CD4-positive, alpha-beta T cell treated with Interleukin-21 for 1 hour (primary cell): ENCODE data around the gene COL9A3.

ENCODE experiments used
- DNase-seq: peaks from one replicate; pipeline ENCODE4 v3.0.0-alpha.2; 2020

COL9A3 gene

DNA sequence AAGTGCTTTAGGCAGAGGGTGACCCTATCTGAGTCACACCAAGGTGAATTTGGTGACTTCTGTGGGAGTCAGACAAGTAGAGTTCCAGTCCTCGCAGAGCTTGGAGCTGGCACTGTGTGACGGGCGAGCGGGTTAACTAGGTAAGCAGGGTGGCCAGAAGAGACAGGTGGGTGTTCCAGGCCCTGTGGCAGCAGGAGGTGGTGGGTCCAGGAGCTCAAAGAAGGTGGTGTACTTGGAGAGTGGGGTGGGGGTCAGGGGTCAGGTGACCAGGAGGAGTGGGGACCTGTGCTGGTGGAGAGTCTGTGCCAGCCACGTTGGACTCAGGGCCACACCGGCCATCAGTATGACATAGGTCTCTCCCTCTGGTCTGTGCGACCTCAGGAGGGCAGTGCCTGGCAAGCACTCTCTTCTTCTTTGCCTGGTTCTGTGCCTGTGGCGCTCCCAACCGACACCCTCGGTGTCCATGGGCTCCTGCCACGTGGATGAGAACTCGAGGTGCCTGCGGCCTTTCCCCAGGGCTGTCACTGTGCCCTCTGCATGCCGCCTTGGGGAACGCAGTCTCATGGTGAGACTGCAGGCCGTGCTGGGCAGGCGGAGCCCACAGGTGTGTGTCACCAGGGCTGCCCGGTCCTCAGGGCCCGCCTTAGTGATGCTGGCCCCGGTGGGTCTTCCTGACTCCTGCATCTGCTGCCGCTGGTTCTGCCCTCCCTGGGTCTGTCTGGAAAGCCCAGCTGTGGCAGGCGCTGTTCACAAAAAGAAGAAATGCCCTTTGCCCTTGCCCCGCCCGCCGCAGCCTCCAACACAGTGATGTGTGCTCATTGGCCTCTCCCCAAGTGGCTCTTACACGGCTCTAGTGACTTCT lies 18.9 kb upstream of the COL9A3 start:
- no peak for DNase-seq

DNA sequence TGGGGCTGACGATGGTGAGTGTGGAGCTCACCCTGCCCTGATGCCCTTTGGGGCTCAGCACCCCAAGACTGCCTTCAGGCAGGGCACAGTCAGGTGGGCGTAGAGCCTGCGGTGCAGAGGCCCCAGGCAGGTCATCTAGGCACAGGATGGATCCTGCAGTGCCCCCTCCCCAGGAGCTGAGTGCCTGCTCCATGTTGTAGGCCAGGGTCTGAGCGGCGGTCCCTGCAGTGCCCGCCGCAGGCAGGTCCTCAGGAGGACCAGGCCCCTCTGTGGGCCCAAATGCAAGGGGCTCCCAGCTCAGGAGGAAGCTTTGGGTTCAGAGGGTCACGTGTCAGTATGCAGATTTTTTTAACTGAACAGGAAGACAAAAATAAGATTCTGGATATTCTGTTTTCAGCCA lies 17.8 kb upstream of the COL9A3 start:
- no peak for DNase-seq

DNA sequence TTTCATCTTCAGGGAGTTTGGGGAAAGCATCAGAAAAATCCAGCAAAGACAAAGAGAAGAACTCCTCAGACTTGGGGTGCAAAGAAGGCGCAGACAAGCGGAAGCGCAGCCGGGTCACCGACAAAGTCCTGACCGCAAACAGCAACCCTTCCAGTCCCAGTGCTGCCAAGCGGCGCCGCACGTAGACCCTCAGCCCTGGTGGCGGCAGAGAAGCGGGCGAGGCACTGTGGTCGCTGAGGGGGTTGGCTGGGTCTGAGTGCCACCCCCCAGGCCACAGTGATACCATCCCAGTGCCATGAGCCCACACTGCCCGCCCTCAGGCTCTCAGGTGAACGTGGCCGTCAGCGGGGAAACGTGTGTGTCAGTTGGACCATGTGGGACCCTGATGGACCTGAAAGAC lies 17.4 kb upstream of the COL9A3 start:
- no peak for DNase-seq

DNA sequence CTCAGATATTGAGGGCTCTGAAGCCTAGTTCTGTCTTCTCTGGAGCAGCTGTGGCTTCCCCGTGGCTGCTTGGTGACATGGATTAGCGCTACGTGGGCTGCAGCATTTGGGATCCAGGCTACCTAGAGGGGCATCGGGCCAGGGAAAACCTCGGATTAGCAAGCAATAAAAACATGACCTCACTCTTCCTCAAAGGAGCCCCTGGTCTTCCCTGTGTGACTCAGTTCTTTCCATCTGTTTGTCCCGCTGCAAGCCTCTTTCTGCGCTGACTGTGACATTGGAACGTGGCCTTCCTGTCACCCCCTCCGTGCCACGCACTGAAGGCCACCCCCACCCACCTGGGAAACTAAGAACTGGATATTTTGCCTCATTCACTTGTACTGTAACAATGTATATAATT lies 17.0 kb upstream of the COL9A3 start:
- no peak for DNase-seq

DNA sequence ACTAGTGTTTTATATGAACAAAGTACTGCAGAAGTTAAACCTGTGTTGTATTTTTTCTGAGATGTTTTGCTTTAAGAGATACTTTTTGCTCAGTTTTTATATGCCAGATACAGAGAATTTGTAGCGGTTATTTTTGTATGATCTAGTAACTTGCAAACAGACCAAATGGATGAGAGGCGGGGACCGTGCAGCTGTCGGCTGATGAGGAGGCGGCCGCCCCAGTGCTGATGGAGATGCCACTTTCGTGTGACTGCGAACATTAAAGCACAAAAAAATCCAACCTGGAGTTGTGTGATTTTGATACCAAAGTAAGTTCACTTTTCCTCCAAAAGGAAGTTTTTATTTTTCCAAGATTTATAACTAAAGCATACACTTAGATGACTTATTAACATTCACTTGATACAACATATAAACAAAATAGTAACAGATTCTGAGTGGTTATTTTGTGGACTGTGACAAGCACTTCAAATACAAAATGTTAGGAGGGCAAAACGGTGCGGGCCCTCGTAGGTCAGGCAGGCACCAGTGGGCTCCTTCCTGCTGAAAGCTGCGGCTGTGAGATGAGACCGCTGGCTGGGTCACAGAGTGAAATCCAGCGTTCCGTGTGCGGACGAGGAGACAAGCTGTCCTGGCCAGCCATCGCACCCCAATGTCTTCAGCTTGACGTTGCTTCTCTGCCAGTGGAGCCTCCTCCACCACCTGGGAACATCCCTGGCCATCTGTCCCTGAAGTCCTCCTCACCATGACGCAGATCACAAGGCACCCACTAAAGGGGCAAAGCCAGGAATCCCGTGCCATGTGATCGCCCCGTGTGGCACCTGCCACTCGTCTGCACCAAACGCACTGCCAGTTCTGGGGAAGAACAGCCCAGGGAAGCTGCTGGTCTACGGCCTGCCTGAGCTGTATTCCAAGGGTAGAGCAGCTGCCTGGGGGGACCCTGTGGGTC lies 16.3 kb upstream of the COL9A3 start:
- DNase-seq = no peak

DNA sequence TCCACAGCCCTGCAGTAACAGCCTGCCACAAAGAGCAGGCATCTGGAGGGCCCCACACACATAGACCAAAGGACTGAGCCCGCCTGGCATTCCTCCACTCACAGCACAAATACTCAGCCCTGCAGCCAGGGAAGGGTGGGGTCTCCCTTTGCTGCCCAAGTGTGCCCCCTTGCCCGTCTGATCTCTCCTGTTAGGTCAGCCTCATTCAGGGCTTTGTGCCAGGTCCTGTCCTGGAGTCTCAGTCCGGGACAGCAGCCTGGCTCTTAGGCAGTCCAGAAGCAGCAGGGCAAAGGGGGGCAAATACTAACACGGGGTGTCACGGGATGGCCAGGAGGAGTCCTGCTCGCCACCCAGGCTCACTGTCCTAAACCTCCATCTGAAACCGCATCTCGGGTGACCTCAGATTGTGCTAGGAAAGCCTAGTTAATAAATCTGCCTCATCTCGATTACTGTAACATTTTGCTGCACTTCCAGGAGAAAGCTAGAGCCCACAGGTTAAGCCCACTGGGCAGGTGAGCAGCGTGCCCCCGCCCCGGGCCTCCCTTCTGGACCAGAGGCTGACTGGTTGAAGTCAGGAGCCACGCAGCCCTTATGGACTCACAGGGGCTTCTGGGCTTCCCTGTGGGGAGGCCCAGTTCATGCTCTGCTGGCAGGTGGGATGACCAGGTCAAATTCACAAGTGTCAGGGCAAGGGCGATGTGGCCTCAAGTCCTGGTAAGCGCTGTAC lies 15.4 kb upstream of the COL9A3 start:
- no peak for DNase-seq

DNA sequence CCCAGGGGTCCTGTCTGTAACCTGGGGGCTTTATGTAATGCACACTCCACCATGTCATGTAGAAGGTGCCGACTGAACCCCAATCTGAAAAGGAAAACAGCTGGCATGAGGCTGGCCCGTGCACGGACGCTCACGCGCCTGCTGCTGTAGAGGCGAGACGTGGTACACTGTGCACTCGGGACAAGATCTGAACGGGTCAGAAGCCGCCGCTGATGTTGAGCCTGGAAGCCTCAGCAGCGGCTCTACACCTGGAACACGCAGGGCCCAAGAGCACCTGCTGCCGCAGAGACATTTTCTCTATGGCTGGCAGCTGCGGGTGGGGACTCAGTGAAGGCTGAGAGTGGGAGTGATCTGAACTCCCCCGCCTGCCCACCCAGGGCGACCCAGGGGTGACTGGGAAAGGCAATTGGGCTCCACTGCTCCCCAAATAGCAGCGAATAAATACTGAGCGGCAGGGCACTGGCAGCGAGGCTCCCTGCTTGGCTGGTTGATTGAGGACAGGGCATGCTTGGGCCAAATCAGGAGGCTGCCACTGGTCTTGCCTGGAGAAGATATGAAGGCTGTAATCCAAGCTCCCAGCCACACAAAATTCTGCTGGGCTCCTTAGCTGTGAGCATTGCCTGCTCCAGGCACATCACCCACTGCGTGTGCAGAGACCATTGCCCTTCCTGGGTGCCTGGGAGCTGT lies 14.7 kb upstream of the COL9A3 start:
- no peak for DNase-seq

DNA sequence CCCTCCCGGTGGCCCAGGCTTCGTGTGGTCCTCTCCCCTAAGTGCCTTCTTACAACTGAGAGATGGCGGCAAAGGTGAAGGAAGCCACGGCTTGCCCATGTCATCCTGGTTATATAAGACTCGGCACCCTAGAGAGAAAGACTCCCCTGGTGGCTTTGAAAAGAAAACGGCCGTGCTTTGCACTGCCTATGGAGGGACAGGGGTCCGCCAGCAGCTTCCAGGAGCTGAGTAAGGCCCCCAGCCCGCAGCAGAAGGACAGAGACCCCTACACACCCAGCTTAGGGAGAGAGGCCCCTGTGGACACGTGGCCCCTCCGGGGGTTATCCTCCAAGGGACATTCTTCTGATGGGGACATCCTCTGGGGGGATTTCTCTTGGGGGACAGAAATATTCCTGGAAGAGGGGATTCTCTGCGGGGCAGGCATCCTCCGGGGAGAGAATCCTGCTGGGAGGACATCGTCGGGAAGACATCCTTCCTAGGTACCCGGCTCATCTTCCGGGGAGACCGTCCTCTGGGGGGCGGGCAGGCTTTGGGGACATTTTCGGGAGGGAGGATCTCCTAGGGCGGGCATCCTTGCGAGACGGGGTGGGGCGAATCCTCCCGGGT lies 12.7 kb upstream of the COL9A3 start:
- DNase-seq = peak; percentile 41

DNA sequence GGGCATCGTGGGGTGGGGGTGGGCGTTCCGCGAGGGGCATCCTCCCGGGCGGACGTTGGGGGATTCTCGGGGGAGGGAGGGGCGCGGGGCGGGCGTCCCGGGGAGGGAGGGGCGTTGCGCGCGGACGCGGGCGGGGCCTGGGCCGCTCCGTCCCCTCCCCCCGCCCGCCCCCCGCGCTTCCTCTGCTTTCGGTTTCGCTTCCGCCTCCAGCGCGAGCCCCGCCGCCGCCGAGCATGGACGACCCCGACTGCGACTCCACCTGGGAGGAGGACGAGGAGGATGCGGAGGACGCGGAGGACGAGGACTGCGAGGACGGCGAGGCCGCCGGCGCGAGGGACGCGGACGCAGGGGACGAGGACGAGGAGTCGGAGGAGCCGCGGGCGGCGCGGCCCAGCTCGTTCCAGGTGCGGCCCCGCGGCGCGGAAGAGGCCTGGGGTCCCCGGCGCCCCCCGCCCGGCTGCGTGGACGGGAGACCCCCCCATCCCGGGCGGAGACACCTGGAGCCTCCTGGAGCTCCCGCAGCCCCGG lies 12.2 kb upstream of the COL9A3 start, which contains the start of gene OGFR:
Gene OGFR (plus strand): TSS at position 209 of the 528 bp plus-strand sequence. CDS start 25 bp downstream, at position 234.
- DNase-seq = peak; percentile 81

DNA sequence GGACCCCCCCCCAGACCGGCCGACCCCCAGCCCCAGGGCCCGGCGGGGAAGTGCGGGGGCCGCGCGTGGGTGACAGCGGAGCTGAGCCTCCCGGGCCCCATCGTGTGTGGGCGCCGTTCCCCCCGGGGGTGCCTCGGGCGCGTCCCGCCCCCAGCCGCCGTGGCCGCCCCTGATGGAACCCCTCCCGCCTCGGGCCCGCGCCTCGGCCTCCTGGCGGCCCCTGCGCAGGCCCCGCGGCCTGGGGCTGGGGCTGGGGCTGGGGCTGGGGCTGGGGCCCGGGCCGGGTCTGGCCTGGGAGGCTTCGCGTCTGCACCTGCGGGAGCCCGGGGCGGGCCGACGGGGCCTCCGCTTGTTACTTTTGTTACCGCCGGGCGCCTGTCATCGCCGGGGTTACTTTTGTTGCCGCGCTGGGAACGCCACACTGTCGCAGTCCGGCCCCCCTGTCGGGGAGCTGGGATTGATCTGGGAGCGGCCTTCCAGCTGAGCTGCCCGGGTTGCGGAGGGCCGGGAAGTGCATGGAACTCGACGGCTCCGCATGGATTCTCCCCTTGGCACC lies 11.6 kb upstream of the COL9A3 start:
- no peak for DNase-seq

DNA sequence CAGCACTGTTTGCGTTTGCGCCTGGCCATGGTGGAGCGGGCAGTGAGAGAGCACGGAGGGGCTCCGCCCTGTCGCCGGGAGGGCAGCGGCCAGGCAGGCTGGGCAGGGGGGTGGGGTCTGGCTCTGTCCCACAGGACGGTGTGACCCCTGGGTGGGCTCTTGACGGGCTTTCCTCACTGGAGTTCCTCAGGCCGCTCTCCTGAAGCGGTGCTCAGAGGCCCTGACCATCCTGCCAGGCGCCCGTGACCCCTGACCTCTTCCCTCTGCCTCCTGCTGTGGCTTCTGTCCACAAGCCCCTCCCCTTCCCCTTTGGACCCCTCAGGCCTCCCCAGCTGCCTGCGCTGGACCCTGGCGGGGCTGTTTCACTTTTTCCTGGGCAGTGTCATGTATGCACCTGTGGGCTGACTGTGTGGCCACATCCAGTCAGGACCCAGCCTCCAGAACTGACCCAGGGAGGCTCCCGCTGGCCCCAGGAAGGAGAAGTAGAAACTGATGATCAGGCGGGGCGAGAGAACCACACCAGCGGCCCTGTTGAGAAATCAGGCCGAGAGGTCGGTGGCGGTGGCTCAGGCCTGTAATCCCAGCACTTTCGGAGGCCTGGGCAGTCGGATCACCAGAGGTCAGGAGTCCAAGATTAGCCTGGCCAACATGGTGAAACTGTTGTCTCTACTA lies 11.0 kb upstream of the COL9A3 start:
- no peak for DNase-seq

DNA sequence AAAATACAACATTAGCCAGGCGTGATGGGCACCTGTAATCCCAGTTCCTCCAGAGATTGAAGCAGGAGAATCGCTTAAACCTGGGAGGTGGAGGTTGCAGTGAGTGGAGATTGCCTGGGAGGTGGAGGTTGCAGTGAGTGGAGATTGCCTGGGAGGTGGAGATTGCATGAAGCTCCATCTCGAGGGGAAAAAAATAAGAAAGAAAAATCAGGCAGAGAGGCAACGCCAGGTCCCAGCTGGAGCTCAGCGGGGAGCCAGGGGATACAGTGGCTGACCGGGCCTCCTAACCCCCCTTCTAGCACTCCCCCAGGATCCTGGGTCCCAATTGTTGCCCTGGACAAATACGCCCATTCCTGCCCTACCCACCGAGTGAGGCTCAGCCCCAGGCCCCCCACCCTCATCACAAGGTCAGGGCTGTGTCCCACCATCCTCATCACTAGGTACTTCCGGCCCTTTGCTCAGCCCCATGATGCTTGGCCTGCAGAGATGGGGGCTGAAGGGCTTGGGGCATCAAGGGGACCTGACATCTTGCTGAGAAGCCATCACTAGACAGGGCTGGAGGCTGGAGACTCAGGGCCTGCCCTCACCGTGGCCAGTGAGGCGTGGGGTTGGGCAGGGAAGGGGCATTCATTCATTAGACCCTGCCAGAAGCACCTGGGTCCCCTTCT lies 10.3 kb upstream of the COL9A3 start:
- DNase-seq = no peak

DNA sequence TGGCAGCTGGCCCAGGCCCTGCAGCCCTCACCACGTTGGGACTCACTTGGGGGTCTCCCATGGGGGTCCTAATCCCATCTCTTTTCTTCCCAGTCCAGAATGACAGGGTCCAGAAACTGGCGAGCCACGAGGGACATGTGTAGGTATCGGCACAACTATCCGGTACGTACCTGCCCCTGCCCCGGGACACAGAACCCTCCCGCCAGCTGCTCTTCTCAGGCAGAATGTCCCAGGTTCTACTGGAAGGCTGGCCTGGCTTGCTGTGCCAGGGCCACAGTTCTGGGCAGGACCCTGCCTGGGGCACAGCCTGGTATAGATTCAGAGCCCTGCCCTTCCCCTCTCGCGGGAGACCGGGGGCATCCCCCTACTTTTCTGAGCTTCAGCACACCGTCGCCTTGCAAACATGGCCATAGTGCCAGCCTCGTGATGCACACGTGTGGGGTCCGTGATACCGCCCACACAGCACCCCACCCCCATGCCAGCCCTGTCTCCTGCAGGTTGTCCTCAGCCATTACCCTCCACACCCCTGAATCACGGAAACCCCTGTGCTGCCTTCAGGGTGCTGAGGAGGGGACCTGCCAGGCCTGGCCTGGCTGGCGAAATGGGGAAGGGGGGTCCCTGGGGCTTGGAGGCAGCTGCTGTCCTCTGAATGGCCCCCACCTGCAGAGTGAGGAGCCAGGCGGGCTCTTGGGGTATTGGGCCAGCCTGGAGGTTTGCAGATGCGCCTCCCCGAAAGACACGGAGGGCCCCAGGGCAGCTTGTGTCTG lies 9.2 kb upstream of the COL9A3 start:
- no peak for DNase-seq

DNA sequence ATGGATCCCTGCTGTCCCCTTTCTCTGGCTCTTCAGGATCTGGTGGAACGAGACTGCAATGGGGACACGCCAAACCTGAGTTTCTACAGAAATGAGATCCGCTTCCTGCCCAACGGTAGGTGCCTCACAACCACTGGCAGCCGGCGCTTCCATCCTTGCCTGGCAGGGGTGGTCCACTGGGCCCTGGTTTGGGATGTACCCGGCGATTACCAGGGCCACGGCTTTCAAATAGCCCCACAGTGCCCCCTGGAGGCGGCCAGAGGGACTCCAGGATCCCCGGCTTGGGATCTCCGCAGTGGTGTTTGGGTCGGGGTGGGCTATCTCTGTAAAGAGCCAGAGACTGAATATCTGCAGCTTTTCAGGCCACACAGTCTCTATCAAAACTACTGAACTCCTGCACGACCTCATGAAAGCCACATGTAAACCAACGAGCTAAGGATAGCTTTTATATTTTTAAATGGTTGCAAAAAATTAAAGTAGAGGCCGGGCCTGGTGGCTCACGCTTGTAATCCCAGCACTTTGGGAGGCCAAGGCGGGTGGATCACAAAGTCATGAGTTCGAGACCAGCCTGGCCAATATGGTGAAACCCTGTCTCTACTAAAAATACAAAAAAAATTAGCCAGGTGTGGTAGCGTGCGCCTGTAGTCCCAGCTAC lies 8.5 kb upstream of the COL9A3 start:
- peak; percentile 78 for DNase-seq

DNA sequence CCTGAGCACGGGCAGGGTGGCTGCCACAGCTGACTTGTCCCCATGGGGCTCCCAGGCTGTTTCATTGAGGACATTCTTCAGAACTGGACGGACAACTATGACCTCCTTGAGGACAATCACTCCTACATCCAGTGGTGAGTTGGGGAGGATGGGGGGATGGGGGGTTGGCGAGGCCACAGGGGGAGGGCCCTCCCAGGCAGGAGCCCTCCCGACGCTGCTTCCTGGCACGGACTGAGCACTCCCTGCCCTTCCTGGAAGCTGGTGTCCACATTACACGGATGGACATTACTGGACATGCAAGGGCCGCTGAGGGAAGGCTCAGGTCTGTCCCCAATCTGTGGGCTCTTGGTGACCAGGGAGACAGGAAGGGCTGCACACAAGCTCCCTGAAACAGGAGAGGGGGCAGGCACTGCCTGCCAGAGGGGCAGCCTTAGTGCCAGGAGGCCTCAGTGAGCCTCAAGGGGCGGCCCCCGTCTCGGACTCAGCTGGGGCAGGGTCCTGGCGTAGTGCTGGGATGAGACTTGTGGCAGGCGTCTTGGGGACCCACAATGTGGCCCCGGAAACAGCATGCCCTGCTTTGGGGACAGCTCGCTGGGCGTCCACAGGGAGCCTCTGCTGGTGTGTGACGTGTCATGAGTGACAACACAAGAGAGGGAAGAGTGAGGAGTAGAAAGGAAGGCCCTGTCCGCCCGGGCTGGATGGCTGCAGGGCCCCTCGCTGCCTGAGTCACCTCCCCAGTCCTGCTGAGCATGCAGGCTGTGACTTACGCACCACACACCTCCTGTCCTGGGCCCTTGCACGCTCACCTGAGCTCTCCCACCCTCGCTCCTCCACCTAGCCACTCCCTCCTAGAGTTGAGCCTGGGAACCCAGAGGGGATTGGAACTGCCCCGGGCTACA lies 7.1 kb upstream of the COL9A3 start:
- DNase-seq = no peak

DNA sequence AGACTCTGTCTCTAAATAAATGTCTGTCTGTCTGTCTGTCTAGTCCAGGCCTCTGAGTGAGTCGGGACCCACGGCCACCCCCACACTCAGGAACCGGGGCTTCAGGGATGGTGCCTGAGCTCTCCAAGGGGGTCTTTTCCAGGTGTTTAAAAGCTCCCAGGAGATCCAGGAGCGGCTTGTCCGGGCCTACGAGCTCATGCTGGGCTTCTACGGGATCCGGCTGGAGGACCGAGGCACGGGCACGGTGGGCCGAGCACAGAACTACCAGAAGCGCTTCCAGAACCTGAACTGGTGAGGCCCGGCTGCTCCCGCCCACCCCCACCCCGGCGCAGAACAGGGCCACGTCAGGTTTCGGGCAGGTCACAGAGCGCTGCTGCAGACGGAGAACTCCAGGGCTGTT lies 5.5 kb upstream of the COL9A3 start:
- DNase-seq = no peak

DNA sequence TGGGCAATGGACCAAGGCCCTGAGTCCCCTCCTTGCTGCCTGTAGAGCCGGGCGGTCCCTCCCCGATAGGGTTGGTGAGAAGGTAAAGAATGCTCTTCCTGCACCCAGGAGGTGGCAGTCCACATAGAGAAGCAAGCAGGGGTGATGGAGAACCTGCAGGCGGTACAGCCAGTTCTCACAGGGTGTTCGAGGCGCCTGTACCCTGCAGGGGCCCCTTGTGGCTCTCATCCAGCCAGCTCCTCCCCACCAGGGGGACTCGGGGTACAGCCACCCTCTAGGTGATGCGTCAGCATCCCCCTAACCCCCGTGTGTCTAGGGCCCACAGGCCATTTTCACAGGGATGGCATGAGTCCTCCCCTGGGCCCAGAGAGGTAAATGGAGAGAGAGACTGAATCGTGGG lies 5.1 kb upstream of the COL9A3 start:
- DNase-seq = no peak
